Sigmoid colon (tissue), 7 donors: ENCODE data around the gene KRT85. TPM values are rescaled to one million over a fixed set of nuclear protein-coding genes. Genes with fewer than 3 reads are reported as not detected.
"Not testable (repeated sequence)": the region's sequence is repeated elsewhere in the genome, so short reads cannot be mapped to it uniquely, and the experiment has no call there.

ENCODE experiments used
- DNase-seq: peaks from one replicate; pipeline ENCODE4 v3.0.0-alpha.2; 2019
- H3K27ac ChIP-seq, 4 donors: fragments of 200-600 bp; sonication (generic); one replicate each; pipeline ENCODE4 v1.5.1; 2016 to 2019; ENCODE audit warnings: mild to moderate bottlenecking in 1 of 4
- H3K27me3 ChIP-seq, 3 donors: fragments of 200-600 bp; sonication (generic); one replicate each; pipeline ENCODE4 v1.5.1; 2019; ENCODE audit warnings: mild to moderate bottlenecking in 1 of 3
- H3K36me3 ChIP-seq, 4 donors: fragments of 200-600 bp; sonication (generic); one replicate each; pipeline ENCODE4 v1.5.1; 2016 to 2019
- H3K4me1 ChIP-seq, 4 donors: fragments of 200-600 bp; sonication (generic); one replicate each; pipeline ENCODE4 v1.5.1; 2017 to 2019
- H3K4me3 ChIP-seq, 4 donors: fragments of 200-600 bp; sonication (generic); one replicate each; pipeline ENCODE4 v1.5.1; 2017 to 2019; ENCODE audit warnings: mild to moderate bottlenecking in 2 of 4, moderate library complexity in 1 of 4
- H3K9me3 ChIP-seq, 4 donors: fragments of 200-600 bp in 3 of 4; sonication (generic) in 3 of 4; one replicate each; pipeline versions ENCODE4 v1.5.1 to v1.6.1; 2013 to 2019
- EP300 ChIP-seq, 4 donors: sonication (generic); formaldehyde crosslinking; IDR thresholded peaks; one replicate each; pipeline ENCODE4 v1.6.1; 2017; ENCODE audit warnings: antibody characterized with exemption in 4 of 4
- POLR2A ChIP-seq, 2 donors: fragments of 450-650 bp; IDR thresholded peaks; one replicate each; pipeline ENCODE4 v1.6.1; 2016; ENCODE audit warnings: antibody characterized with exemption in 2 of 2, mild to moderate bottlenecking in 2 of 2, moderate library complexity in 2 of 2
- POLR2AphosphoS5 ChIP-seq, 4 donors: sonication (generic); formaldehyde crosslinking; IDR thresholded peaks; one replicate each; pipeline ENCODE4 v1.6.1; 2017; ENCODE audit warnings: antibody characterized with exemption in 4 of 4
- WGBS, 2 donors: extraction: QIAGEN DNeasy Blood & Tissue Kit; methylation state at CpG; one replicate each; pipeline ENCODE4 v1.1.7; 2013; 5-methylcytosine and 5-hydroxymethylcytosine counted together
- intact Hi-C: fragments of 100-400 bp; cut with DNase I; formaldehyde crosslinking; loops from one replicate; pipeline ENCODE4 v1.15.1; 2023
- polyA plus RNA-seq, 3 donors: library from polyadenylated mRNA; stranded (reverse); fragments of 200-250 nt; gene quantifications; one replicate each; pipeline ENCODE4 v1.2.3, GENCODE V29; 2013
- total RNA-seq, 4 donors: library from RNA; depleted of rRNA; stranded (reverse); fragments of >200 nt; gene quantifications; one replicate each; pipeline ENCODE4 v1.1.0, GENCODE V29; 2016
- TF ChIP-seq, protein P1 (sequence below), 4 experiments: fragments of 450-650 bp in 3 of 4; fragments of 200-600 bp in 1 of 4; IDR thresholded peaks; one replicate each; pipeline ENCODE4 v1.5.1; 2016 to 2019; ENCODE audit warnings: antibody characterized with exemption in 4 of 4, mild to moderate bottlenecking in 3 of 4, moderate library complexity in 2 of 4
- donor health status: healthy with polysubstance abuse.
- donor health status: Bipolar disorder and iron deficiency.
- donor health status: healthy.

Gene KRT85
- total and polyA plus RNA-seq, 7 donors: not detected

DNA sequence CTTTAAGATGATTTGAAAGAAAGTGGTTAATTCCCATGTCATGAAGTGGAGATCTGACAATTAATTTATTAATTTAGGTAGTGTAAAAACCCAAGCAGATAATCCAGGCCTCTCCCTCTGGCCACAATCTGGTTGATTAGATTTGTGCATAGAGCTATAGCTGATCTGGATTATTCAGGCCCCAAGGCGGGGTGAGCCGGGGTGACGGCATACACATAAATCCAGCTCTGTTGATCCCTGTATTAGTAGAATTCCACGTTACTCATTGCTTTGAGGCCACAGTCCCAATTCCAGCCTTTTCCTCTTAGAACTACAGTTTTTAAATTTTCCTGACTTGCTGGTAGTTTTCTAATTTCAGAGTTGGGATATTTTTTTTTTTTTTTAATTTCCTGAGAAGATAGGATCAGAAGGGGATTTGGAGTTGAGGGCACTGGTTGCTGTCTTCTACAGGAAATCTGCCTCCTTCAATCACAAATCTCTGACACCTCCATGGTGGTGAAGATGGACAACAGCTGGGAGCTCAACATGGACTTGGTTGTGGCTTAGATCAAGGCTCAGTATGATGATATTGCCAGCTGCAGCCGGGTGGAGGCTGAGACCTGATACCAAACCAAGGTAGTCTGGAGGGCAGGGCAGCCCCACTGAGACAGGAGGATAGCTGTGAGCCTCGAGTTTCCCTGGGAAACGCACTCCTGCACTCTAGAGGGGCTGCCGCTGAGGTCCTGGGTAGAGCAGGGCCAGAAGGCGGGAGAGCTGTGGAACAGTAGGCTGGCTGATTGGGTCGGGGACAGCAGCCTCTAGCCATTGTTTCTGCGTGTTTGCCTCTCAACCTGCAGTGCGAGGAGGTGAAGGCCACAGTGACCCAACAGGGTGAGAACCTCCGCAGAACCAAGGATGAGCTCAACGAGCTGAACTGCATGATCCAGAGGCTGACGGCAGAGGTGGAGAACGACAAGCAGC is 19.4 kb downstream of the KRT85 start:
- H3K36me3 ChIP-seq: no peaks in the 10 kb centered on the region
- no peak overlapping the region for H3K27ac ChIP-seq
- WGBS, 2 donors: 80 to 83% methylated on average over 16 of the region's 16 CpGs
- no peak for DNase-seq
- no peak overlapping the region for H3K4me3 ChIP-seq
- no peaks in the 10 kb centered on the region for H3K9me3 ChIP-seq
- H3K4me1 ChIP-seq: peaks cover 0 to 3% (median 0%) of the 10 kb centered on the region in 4 donors
- TF ChIP-seq POLR2A (IDR thresholded peaks at IDR 0.05) (no peak), POLR2AphosphoS5 (IDR thresholded peaks at IDR 0.05) (no peak), EP300 (IDR thresholded peaks at IDR 0.05) (no peak)
- TF ChIP-seq, protein P1, sequence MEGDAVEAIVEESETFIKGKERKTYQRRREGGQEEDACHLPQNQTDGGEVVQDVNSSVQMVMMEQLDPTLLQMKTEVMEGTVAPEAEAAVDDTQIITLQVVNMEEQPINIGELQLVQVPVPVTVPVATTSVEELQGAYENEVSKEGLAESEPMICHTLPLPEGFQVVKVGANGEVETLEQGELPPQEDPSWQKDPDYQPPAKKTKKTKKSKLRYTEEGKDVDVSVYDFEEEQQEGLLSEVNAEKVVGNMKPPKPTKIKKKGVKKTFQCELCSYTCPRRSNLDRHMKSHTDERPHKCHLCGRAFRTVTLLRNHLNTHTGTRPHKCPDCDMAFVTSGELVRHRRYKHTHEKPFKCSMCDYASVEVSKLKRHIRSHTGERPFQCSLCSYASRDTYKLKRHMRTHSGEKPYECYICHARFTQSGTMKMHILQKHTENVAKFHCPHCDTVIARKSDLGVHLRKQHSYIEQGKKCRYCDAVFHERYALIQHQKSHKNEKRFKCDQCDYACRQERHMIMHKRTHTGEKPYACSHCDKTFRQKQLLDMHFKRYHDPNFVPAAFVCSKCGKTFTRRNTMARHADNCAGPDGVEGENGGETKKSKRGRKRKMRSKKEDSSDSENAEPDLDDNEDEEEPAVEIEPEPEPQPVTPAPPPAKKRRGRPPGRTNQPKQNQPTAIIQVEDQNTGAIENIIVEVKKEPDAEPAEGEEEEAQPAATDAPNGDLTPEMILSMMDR (IDR thresholded peaks at IDR 0.05): no peak
- H3K27me3 ChIP-seq: no peaks in the 10 kb centered on the region
- intact Hi-C loops: no loop called here

DNA sequence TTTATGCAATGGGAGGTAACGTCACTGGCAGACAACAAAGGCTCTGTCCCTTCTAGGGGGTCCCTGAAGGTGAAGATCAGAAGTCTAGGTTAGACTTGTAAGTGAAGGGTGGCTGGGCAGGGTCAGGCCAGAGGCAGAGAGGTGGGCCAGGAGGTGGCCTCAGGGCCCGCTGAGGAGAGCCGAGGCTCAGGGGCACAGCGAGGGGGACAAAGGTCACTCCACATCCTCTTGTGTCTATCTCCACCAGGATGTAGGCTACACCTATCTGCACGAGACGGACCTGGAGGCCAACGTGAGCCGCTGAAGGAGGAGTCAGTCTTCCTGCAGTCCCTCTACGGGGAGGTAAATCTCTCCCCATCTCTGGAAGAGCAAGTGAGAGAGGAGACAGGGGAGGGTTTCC is 20.3 kb downstream of the KRT85 start:
- no peak for TF ChIP-seq POLR2AphosphoS5 (IDR thresholded peaks at IDR 0.05)
- TF ChIP-seq POLR2A (IDR thresholded peaks at IDR 0.05): no peak
- no peak for TF ChIP-seq EP300 (IDR thresholded peaks at IDR 0.05)
- TF ChIP-seq, protein P1 (IDR thresholded peaks at IDR 0.05): no peak
- 64 to 81% methylated on average over 9 of the region's 9 CpGs for WGBS, 2 donors
- Histone ChIP-seq H3K27me3 (no peaks in the 10 kb centered on the region), H3K4me1 (peaks cover 0 to 3% (median 0%) of the 10 kb centered on the region in 4 donors), H3K4me3 (no peak overlapping the region), H3K27ac (no peak overlapping the region), H3K9me3 (no peaks in the 10 kb centered on the region), H3K36me3 (no peaks in the 10 kb centered on the region)
- DNase-seq: no peak
- intact Hi-C loops: no loop called here

DNA sequence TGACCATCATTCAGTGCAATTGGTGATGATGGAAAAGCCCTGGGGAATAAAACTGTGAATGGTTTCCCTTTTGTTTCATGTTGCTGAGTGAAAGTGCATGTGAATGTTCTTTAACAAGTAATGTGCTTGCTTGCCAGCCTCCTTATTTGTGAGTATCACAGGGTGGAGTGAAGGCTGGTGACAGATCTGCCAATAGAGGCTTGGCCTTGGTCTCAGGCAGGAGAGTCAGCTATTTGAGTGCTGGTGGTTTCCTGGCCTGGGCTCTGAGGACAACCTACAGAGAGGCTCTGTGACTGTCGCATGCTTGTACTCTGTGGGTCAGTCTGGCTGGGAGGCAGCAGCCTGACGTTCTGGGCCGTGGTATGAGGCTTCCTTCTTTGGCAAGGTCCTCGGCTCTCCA is 20.7 kb downstream of the KRT85 start:
- Histone ChIP-seq H3K36me3 (no peaks in the 10 kb centered on the region), H3K27me3 (no peaks in the 10 kb centered on the region), H3K9me3 (no peaks in the 10 kb centered on the region), H3K27ac (no peak overlapping the region), H3K4me3 (no peak overlapping the region), H3K4me1 (peaks cover 0 to under 1% (median 0%) of the 10 kb centered on the region in 4 donors)
- intact Hi-C loops: no loop called here
- TF ChIP-seq POLR2AphosphoS5 (IDR thresholded peaks at IDR 0.05) (no peak), EP300 (IDR thresholded peaks at IDR 0.05) (no peak), POLR2A (IDR thresholded peaks at IDR 0.05) (no peak)
- TF ChIP-seq, protein P1 (IDR thresholded peaks at IDR 0.05): no peak
- 61 to 65% methylated on average over 4 of the region's 4 CpGs for WGBS, 2 donors
- no peak for DNase-seq

DNA sequence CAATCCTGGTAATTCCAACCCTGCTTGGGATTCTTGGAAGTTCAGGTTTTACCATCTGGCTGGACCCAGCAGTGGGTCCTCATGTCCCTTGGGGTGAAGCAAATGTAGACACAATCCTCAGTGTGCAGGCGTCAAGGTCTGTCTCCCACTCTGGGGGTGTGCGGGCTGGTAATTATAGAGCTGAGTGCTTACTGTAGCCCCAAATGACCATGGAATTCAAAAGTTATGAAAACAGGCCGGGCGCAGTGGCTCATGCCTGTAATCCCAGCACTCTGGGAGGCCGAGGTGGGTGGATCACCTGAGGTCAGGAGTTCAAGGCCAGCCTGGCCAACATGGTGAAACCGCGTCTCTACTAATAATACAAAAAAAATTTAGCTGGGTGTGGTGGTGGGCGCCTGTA is 22.2 kb downstream of the KRT85 start:
- H3K36me3 ChIP-seq, H3K9me3 ChIP-seq, DNase-seq, intact Hi-C loops, H3K27me3 ChIP-seq, H3K27ac ChIP-seq, H3K4me3 ChIP-seq, H3K4me1 ChIP-seq: not testable (repeated sequence)
- 73 to 91% methylated on average over 8 of the region's 8 CpGs for WGBS, 2 donors

DNA sequence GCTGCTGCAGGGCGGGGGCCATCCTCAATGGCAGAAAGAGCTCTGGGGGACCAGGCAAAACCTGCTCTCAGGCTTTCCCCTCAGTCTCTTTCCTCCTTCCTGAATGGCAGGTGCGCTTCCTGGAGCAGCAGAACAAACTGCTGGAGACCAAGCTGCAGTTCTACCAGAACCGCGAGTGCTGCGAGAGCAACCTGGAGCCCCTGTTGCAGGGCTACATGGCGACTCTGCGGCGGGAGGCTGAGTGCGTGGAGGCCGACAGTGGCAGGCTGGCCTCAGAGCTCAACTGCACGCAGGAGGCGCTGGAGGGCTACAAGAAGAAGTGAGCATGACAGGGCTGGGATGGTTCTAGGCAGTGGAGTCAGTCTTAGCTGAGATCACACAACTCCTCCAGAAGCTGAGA is 23.2 kb downstream of the KRT85 start:
- WGBS, 2 donors: 94% methylated on average over 12 of the region's 12 CpGs
- no peak overlapping the region for H3K4me3 ChIP-seq
- TF ChIP-seq POLR2AphosphoS5 (IDR thresholded peaks at IDR 0.05) (no peak), POLR2A (IDR thresholded peaks at IDR 0.05) (no peak), EP300 (IDR thresholded peaks at IDR 0.05) (no peak)
- H3K9me3 ChIP-seq: no peaks in the 10 kb centered on the region
- H3K36me3 ChIP-seq: no peaks in the 10 kb centered on the region
- DNase-seq: peak; percentile 48
- no peaks in the 10 kb centered on the region for H3K4me1 ChIP-seq
- intact Hi-C loops: no loop called here
- H3K27me3 ChIP-seq: no peaks in the 10 kb centered on the region
- H3K27ac ChIP-seq: no peak overlapping the region
